HG02943 (cell line): ENCODE results near the gene NEURL2.
A peak's percentile ranks its signal among the peaks of the same experiment; 100 is the strongest.
"Not testable (repeated sequence)": the region's sequence is repeated elsewhere in the genome, so short reads cannot be mapped to it uniquely, and the experiment has no call there.

ENCODE experiments used
- ATAC-seq: cut with Tn5 transposase; IDR thresholded peaks from one replicate; pipeline ENCODE4 v1.9.1; 2021; ENCODE audit warnings: mild to moderate bottlenecking, low read depth, moderate library complexity; ENCODE audit not compliant: unreplicated experiment

The NEURL2 gene

DNA sequence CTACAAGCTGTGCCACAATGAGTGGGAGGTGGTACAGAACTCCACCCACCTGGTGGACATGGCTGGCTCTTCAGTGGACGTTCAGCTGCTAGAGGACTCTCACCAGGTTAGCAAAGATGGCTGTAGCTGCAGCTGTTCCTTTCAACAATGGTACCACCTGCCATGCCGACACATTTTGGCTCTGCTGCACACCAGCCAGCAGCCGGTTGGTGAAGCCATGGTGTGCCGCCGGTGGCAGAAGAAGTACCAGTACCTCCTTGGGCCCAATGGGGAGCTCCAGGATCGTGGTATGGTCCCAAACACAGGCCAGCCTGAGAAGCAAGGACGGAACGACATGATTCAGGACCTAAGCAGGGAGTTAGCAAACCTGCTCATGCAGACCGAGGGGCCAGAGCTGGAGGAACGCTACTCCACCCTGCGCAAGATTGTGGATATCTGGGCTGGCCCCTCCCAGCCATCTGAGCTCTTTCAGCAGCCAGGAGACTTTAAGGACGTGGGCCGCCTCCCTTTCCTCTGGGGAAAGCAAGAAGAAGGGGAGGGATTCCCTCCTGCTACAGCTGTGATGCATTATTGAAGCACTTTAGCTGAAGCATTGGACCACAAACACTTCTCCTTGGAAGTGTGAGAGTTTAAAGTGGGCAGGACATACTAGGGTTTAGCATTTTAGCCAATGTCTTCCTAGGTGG lies 12.8 kb downstream of the NEURL2 start:
- no peak for ATAC-seq

DNA sequence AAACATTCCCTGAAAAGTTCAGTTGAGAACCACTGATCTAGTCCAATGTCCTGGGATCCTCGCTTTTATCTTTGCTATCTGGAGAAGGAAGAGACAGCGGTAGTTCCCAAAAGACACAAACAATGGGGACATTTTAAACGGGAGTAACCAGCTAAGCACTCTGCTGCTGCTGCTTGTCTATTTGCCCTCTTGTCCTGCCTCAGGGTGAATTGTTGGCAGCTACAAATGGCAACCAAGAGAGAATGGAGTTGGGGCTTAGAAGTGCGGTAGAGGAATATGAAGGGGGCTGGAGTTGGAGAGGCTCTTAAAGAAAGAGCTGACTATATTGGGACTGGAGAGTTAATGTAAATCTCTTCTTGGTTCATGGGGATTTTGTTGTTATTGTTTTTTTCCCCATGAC lies 16.4 kb downstream of the NEURL2 start:
- ATAC-seq = no peak

DNA sequence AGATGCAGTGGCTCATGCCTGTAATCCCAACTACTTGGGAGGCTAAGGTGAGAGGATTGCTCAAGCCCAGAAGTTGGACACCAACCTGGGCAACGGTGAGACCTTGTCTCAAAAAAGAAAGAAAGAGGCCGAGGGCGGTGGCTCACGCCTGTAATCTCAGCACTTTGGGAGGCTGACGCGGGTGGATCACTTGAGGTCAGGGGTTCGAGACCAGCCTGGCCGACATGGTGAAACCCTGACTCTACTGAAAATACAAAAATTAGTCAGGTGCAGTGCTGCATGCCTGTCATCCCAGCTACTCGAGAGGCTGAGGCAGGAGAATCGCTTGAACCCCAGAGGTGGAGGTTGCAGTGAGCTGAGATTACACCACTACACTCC lies 16.9 kb downstream of the NEURL2 start:
- not testable (repeated sequence) for ATAC-seq

DNA sequence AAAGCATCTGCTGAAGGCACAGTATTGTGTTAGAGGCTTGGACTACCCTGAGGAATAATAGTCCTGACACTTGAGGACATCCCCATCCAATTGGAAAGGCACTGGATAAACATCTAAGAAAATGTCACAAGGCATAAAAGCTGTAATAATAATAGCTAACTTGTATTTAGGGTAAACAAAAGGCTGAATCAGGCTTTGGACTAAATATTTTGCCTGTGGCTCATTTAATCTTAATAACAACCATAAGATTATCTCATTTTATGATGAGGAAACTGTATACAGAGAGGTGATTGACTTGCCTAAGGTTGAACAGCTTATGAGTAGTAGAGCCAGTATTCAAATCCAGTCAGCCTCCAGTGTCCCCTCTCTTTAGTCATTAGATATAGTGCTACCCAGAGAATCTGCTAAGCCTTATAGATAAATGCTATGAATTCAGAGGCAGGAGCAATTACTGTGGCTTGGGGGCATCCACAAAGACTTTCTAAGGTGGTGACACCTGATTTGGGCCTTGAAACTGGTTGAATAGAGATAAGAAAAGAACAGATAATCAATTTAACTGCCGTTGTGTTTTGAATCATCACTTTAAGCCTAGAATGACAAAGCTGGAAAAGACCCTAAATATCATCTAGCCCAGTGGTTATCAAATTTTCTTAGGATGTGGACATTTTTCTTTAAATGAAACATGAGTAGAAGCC lies 17.5 kb downstream of the NEURL2 start:
- no peak for ATAC-seq

DNA sequence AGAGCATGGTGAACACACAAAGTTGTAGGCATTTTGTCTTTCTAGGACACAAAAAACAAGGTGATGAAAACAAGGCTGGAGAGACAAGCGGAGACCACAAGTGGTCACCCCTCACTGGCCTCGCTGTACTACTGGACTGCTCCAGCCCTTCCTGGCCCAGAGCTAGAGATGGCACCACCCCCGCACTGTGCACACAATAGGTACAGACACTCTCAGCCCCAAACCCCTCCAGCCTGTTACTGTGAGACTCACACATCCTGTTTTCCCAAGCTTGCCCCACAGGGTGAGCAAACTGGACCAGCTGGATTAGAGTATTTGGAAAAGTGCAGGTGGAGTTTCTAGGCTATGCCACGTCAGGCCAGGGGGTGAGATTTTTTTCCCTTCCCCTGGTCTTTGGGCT lies 18.4 kb downstream of the NEURL2 start:
- no peak for ATAC-seq

DNA sequence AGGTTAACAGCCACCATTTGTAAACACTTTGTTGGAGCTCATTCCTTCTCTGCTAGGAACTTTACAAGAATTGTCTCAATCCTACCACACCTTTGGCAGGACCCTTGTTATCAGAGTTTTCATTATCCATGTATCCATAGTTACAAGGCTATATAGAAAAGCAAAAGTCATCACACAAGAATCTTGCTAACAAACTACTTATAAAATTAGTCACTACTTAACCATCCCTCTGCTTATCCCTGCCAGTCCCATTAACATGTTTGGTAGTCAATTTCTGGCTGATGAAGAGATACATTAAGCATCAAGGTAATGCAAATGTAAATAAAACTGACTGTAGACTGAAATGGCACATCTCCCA lies 23.2 kb downstream of the NEURL2 start:
- no peak for ATAC-seq

DNA sequence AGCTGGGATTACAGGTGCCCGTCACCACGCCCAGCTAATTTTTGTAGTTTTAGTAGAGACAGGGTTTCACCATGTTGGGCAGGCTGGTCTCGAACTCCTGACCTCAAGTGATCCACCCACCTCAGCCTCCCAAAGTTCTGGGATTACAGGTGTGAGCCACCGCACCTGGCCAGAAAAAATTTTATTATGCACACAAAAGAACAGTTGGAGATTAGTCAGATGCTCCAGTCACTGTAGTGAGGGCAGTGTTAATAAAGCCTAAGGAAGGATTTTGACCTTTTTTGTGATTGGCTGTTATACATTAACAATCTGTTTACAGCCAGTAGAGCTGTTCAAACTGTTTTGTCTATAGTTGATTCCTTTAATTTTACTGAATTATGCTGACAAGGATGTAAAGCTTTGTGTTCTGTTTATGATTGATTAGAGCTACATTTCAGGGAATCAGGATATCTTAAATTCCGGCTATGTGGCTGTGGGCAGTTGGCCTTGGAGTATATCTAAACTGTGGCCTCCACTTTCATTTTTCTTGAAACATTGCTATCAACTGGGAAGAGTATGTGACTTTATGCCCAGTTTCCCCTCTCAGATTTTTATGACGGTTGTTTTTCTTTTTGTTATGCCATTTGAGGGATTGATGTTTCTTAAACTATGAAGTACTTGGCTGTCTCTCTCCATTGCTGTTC lies 23.7 kb downstream of the NEURL2 start:
- no peak for ATAC-seq

DNA sequence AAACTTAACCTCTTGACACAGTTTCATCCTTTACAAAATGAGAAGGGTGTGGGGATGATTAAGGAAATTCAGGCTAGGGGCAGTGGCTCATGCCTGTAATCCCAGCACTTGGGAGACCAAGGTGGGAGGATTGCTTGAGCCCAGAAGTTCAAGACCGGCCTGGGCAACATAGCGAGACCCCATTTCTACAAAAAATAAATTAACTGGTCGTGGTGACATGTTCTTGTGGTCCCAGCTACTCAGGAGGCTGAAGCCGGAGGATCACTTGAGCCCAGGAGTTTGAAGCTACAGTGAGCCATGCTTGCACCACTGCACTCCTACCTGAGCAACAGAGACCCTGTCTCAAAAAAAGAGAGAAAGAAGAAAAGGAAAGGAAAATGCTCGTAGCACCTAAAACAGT lies 24.6 kb downstream of the NEURL2 start:
- no peak for ATAC-seq

DNA sequence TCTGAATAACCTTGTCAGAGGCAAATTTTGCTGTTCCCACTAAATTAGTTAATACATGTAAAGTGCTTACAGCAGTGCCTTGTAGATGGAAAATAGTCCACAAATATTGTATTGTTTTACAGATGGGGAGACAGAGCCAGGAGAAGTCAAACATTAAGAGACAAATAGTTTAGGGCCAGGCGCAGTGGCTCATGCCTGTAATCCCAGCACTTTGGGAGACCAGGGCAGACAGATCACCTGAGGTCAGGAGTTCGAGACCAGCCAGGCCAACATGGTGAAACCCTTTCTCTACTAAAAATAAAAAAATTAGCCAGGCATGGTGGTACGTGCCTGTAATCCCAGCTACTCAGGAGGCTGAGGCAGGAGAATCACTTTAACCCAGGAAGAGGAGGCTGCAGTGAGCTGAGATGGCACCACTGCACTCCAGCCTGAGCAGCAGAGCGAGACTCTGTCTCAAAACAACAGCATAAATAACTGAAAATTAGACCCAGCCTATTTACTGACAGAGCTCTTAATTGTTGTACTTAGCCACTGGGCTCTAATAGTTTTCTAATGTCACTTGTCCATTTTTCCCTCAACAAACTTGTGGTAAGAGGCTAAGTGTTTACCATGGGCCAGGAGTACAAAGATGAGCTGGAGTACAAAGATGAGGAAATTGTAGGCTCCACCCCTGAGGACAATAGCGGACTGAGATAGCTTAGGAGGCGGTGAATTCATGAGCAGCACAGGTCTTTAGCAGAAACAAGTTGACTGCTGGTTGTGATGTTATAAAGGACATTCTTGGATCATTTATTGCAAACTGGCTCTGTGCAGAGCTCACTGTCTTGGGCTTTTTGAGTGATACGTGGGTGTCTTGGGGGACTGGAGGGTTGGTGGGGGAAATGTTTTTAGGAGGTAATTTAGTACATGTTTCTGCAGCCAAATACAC lies 27.2 kb downstream of the NEURL2 start:
- ATAC-seq = no peak

DNA sequence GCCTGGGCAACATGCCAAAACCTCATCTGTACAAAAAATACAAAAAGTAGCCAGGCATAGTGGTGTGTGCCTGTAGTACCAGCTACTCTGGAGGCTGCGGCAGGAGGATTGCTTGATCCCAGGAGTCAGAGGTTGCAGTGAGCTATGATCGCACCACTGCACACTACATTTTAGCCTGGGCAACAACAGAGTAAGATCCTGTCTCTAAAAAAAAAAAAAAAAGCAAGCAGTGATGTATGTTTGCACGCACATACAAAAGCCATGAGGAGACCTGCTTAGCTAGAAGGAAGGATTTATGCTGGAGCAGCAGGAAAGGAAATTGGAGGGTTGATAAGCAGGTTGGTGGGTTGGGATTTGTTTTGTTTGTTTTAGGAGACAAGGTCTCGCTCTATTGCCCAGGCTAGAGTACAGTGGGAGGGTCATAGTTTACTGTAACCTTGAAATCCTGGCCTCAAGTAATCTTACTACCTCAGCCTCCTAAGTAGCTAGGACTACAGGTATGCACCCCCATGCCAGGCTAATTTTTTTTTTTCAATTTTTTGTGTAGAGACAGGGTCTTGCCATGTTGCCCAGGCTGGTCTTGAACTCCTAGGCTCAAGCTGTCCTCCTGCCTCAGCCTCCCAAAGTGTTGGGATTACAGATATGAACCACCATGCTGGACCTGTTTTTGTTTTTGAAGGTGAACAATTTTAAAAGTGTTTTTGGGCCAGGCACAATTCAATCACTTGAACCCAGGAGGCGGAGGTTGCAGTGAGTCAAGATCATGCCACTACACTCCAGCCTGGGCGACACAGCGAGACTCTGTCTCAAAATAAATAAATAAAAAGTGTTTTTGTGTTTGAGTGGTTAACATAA lies 29.6 kb downstream of the NEURL2 start:
- no peak for ATAC-seq

DNA sequence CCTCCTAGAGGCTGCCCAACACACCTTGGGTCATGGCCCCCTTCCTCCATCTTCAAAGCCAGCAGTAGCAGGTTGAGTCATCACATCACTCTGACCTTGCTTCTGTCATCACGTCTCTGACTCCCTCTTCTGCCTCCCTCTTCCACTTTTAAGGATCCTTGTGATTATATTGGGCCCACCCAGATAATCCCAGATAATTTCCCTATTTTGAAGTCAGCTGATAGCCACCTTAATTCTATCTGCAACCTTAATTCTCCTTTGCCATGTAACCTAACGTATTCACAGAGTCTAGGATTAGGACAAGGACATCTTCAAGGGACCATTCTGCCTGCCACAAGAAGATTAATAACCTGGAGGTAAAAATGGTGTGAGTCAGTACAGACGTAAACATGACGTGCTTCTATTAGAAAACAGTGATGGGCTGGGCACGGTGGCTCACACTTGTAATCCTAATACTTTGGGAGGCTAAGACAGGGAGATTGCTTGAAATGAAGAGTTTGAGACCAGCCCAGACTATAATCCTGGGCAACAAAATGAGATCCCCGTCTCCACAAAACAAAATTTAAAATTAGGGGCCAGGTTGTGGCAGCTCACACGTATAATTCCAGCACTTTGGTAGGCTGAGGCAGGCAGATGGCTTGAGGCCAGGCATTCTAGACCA lies 30.3 kb downstream of the NEURL2 start:
- ATAC-seq = no peak

DNA sequence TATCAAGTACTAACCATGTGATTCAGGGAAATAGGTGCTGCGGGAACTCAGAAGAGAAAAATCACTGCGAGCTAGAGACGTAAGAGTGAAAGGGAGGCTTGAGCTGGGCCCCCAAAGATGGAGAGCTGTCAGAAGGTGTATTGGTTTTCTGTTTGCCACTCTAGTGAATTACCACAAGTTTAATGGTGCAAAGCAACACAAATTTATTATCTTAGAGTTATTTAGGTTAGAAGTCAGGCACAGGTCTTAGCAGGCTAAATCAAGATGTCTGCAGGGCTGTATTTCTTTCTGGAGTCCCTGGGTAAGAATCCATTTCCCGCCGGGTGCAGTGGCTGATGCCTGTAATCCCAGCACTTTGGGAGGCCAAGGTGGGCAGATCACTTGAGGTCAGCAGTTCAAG lies 31.1 kb downstream of the NEURL2 start:
- ATAC-seq = no peak

DNA sequence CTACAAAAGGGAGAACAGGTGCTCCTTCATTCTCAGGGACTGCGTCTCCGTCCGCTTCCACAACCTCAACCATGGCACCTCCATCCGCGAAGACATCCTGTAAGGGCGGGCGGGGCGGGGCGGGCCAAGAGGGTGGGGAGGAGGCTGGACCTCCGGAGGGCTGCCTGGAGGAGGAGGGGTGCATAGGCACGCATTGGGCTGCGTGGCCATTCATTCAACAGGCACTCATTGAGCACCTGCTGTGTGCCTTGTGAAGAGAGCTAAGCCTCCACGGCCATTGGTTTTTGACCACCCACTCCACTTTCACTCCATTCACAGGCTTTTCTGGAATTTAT lies 33.2 kb downstream of the NEURL2 start:
- no peak for ATAC-seq

DNA sequence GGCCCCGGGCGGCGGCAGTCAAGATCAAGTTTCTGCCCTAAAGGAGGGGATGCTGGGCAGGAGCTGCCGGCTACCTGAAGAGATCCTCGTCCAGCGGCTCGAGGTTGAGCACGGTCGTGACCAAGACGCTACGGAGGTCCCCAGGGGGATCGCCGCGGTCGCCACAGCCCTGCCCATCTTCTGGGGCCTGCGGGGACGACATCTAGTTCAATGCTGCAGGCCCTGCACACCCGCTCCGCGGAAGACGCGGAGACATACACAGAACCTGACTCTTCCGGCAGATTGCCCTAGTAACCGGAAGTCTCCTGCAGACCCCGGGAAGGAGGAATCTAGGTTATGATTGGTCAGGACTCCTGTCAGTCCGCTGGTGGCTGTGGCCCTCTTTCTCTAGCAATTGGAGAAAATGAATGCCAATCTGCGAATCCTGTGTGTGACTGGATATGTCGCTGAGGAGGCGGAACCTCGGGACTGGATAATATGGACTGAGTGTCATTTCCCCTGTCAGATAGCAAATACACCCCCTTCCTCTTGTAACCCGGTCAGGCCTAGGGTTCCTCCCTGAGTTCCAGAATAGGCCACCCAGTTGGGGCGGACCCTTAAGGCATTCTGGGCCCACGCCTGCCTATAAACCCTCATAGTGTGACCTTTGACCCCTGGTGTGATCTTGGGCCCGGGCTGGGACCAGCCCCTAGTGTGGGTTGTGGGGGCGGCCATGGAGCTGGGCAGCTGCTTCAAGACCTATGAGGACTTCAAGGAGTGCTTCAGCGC lies 33.7 kb downstream of the NEURL2 start, which contains the start of the genes ACOT8 and ZSWIM3:
Gene ACOT8 (minus strand): TSS at position 279 of the 768 bp plus-strand sequence. CDS start 77 bp downstream, at position 202.
Gene ZSWIM3 (plus strand): TSS at position 501 of the 768 bp plus-strand sequence. CDS start 212 bp downstream, at position 713.
- ATAC-seq = peak; percentile 97

DNA sequence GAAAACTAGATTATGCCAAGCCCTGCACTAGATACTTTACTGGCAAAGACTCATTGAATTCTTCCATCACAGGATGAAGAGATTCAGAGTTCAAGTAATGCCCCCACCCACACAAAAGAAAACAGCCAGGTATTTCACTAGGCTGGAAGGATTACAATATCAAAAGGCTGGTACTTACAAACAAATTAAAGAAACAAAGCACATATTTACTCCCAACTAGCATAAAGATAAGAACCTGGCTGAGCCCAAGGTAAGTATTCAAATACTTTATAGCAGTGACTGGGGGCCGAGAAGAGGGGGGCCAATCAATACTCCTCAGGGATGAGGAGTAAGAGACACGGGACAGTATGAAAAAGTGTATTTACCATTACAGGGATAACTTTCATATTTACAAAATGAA lies 37.5 kb downstream of the NEURL2 start:
- ATAC-seq = no peak

DNA sequence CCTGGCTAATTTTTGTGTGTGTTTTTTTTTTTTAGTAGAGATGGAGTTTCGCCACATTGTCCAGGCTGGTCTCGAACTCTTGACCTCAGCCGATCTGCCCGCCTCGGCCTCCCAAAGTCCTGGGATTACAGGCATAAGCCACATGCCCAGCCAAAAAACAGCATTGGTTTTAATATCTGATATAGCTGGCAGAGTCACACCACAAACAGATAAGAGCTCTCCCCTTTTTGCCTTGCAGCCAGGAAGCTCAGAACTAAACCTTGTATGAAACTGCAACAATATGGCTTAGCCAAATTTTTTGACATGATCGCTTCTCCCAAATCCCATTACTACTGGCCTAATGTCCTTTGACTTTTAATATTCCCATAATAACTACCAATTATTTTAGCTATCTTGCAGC lies 38.7 kb downstream of the NEURL2 start:
- ATAC-seq = no peak

DNA sequence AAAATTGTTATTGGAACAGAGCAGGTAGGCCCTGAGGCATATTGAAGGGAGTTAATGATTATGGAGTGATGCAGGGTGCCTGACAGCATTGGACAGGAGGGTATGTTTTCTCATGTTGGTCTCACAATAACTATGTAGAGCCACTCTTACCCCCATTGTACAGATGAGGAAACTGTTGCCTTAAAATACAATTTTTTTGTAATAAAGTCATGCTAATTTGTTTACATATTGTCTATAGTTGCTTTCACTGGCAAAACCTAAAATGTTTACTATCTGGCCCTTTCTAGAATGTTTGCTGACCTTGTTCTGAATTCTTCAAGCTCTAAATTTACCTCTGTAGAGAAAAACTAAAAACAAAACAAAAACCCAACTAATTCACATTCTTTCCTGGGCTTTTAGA lies 39.5 kb downstream of the NEURL2 start:
- ATAC-seq = no peak

DNA sequence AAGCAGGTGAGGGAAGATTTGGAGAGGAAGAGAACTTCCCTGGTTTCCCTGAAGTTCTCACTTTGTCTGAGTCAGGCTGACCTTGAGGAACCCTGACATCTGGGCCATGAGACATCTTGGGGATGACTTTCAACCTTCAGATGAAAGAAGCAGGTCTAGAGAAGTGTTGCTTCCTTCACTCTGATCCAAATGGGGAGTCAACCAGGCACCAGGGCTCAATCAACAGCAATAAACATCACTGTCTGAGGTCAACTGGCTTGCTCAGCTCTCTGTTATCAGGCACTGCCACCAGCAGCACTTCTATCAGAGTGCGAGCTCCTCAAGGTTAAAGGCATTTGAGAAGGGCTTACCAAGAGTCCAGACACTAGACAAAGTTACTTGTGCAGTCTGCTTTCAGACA lies 40.1 kb downstream of the NEURL2 start:
- no peak for ATAC-seq

DNA sequence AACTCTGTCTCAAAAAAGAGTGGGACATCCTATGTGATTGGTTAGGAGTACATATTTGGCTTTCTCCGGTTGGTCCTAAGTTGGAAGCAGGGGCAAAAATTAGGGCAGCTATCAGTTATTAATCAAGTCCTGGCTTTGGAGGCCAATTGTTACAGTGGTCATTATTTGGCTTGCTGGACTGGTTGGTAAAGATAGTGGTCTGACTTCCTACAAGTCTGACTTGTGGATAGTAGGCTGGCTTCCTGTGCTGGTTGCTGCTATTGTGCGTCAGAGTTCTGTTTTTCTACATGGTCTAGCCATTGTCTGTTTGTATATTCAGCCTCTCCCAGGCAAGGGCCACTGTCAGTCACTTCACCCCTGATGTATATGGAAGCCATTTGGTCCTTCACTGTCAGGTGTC lies 40.8 kb downstream of the NEURL2 start:
- no peak for ATAC-seq
